ENCODE data around the gene FBXO44. TPM values are rescaled to one million over a fixed set of nuclear protein-coding genes. Genes with fewer than 3 reads are reported as not detected.
A peak's percentile ranks its signal among the peaks of the same experiment; 100 is the strongest.

FBXO44 gene
- total and polyA plus RNA-seq, 8 donors = 12.1 to 54.6 (median 16.3) TPM

GRCh38 chr1:11691302-11691914 lies 36.7 kb downstream of the FBXO44 start, which contains the start of gene DRAXIN:
TSS of gene DRAXIN (plus strand) at chr1:11691710. CDS start at chr1:11706259, 14,549 bp downstream.
- Histone ChIP-seq H3K4me3 (peak within 1 kb of the TSS in 2 of 4 donors; percentile 16 to 39), H3K4me1 (peaks cover 5 to 10% (median 10%) of the 10 kb centered on the region in 3 donors), H3K27ac (no peak within 1 kb of the TSS), H3K36me3 (no peaks in the 10 kb centered on the region), H3K27me3 (peaks cover 0 to 11% (median 2%) of the 10 kb centered on the region in 4 donors), H3K9me3 (no peaks in the 10 kb centered on the region)
- FAIRE-seq (no peak), ATAC-seq (peak in 2 of 4 donors; percentile 44 to 45), DNase-seq (no peak)
- no peak for TF ChIP-seq CTCF (IDR thresholded peaks at IDR 0.05)
- intact Hi-C loops (cut with DNase I) = no loop called here
- 0 to 1% methylated on average over 44 to 78 of the region's 78 CpGs for WGBS, 2 donors

- no peak for FAIRE-seq
- peaks cover 5 to 10% (median 10%) of the 10 kb centered on the region in 3 donors for H3K4me1 ChIP-seq
- ATAC-seq = no peak
- H3K27ac ChIP-seq = no peak overlapping the region
- H3K4me3 ChIP-seq = peak overlapping the region in 1 of 4 donors; percentile 39
- no peaks in the 10 kb centered on the region for H3K9me3 ChIP-seq
- H3K36me3 ChIP-seq = no peaks in the 10 kb centered on the region
- 6 to 7% methylated on average over 61 to 64 of the region's 64 CpGs for WGBS, 2 donors
- no peak for DNase-seq
- intact Hi-C loops (cut with DNase I) = no loop called here
- peaks cover 0 to 11% (median 2%) of the 10 kb centered on the region in 4 donors for H3K27me3 ChIP-seq
- TF ChIP-seq CTCF (IDR thresholded peaks at IDR 0.05) = no peak
These were observed 37.4 kb downstream of the FBXO44 start for GRCh38 chr1:11691928-11692711.

GRCh38 chr1:11693024-11693590 lies 38.4 kb downstream of the FBXO44 start:
- Histone ChIP-seq H3K36me3 (no peaks in the 10 kb centered on the region), H3K9me3 (no peaks in the 10 kb centered on the region), H3K27me3 (peaks cover 0 to 11% (median 2%) of the 10 kb centered on the region in 4 donors), H3K27ac (no peak overlapping the region), H3K4me1 (peaks cover 5 to 10% (median 10%) of the 10 kb centered on the region in 3 donors), H3K4me3 (no peak overlapping the region)
- DNase-seq = no peak
- intact Hi-C loops (cut with DNase I) = no loop called here
- no peak for FAIRE-seq
- peak in 3 of 4 donors; percentile 34 to 68 (median 44) for ATAC-seq
- no peak for TF ChIP-seq CTCF (IDR thresholded peaks at IDR 0.05)
- WGBS, 2 donors = 21% methylated on average over 6 of the region's 6 CpGs

GRCh38 chr1:11693917-11694316 lies 39.2 kb downstream of the FBXO44 start:
- intact Hi-C loops (cut with DNase I) = no loop called here
- Histone ChIP-seq H3K9me3 (no peaks in the 10 kb centered on the region), H3K36me3 (no peaks in the 10 kb centered on the region), H3K4me3 (no peak overlapping the region), H3K4me1 (peaks cover 5 to 10% (median 10%) of the 10 kb centered on the region in 3 donors), H3K27me3 (peaks cover 0 to 11% (median 2%) of the 10 kb centered on the region in 4 donors), H3K27ac (no peak overlapping the region)
- ATAC-seq (no peak), FAIRE-seq (no peak), DNase-seq (no peak)
- WGBS, 2 donors = 40 to 44% methylated on average over 5 of the region's 5 CpGs
- no peak for TF ChIP-seq CTCF (IDR thresholded peaks at IDR 0.05)
